Keratinocyte (primary cell): Measurements from ENCODE around the gene WDR11.

Experiments
- EZH2 ChIP-seq: IDR thresholded peaks from one replicate; pipeline ENCODE4 v1.6.1; 2012; ENCODE audit warnings: inconsistent platforms, mild to moderate bottlenecking, low read length, moderate library complexity
- TF ChIP-seq, protein P1 (sequence below), 3 experiments: IDR thresholded peaks in 1 of 3; conservative IDR thresholded peaks in 1 of 3; optimal IDR thresholded peaks in 1 of 3; 2 replicates in 2 of 3; 3 replicates in 1 of 3; pipeline versions ENCODE3 to v1.5.1; 2011; ENCODE audit warnings: low read length in 3 of 3, mild to moderate bottlenecking in 3 of 3, moderate library complexity in 2 of 3, control low read depth in 1 of 3, inconsistent platforms in 1 of 3; ENCODE audit not compliant: insufficient read depth in 2 of 3; ENCODE audit errors: extremely low read depth in 1 of 3

DNA sequence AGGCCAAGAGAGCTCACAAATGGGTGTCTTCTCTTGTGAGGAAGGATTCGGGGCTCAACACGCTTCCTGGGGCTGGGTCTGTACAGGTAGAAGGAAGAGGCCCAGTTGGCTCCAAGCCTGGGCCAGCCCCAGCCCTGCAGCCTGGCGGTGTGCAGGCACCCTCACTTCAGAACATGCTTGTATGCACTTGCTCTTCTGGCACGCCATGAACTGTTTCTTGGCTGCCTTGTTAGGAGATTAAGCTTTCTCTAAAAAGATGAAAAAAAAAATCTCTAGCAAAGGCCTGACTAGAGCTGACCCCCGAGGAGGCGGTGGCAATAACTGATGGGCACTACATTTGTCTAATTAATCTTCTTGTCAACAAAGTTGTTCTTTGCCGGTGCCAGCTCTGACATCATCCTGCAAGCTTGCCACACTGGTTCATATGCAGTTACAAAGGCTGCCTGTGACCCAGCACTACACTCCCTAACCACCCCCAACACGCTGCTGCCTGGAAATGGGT lies 94.7 kb downstream of the WDR11 start:
- TF ChIP-seq, protein P1, sequence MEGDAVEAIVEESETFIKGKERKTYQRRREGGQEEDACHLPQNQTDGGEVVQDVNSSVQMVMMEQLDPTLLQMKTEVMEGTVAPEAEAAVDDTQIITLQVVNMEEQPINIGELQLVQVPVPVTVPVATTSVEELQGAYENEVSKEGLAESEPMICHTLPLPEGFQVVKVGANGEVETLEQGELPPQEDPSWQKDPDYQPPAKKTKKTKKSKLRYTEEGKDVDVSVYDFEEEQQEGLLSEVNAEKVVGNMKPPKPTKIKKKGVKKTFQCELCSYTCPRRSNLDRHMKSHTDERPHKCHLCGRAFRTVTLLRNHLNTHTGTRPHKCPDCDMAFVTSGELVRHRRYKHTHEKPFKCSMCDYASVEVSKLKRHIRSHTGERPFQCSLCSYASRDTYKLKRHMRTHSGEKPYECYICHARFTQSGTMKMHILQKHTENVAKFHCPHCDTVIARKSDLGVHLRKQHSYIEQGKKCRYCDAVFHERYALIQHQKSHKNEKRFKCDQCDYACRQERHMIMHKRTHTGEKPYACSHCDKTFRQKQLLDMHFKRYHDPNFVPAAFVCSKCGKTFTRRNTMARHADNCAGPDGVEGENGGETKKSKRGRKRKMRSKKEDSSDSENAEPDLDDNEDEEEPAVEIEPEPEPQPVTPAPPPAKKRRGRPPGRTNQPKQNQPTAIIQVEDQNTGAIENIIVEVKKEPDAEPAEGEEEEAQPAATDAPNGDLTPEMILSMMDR (optimal IDR thresholded peaks at IDR 0.05 in 1 of 3, IDR thresholded peaks at IDR 0.05 in 1 of 3, conservative IDR thresholded peaks at IDR 0.05 in 1 of 3; ENCODE audit: extremely low read depth in 1 of 3, insufficient read depth in 2 of 3, low read length in 3 of 3) = no peak
- TF ChIP-seq EZH2 = no peak
